Measurements from ENCODE around the gene FETUB.

The FETUB gene

GRCh38 chr3:186600896-186601295, 39.3 kb upstream of the FETUB start:
- FAIRE-seq = no peak

GRCh38 chr3:186603159-186603558, 37.0 kb upstream of the FETUB start:
- no peak for DNase-seq (ENCODE audit: insufficient read length)
- TF ChIP-seq POLR2AphosphoS5 (IDR thresholded peaks at IDR 0.05; ENCODE audit: low read depth, low read length) = no peak
- TF ChIP-seq TAF1 (IDR thresholded peaks at IDR 0.05; ENCODE audit: borderline replicate concordance, low read depth, low read length) = no peak
- no peak for TF ChIP-seq POLR2A (IDR thresholded peaks at IDR 0.05; ENCODE audit: low read depth, low read length)
- no peak for FAIRE-seq

More at GRCh38 chr3:186600896-186601295, 39.3 kb upstream of the FETUB start:
- TF ChIP-seq TAF1 (IDR thresholded peaks at IDR 0.05; ENCODE audit: borderline replicate concordance, low read depth, low read length) = no peak
- TF ChIP-seq POLR2AphosphoS5 (IDR thresholded peaks at IDR 0.05; ENCODE audit: low read depth, low read length) = no peak
- no peak for TF ChIP-seq POLR2A (IDR thresholded peaks at IDR 0.05; ENCODE audit: low read depth, low read length)
- DNase-seq (ENCODE audit: insufficient read length) = no peak

- FAIRE-seq (no peak), DNase-seq (ENCODE audit: insufficient read length) (no peak)
- no peak for TF ChIP-seq POLR2AphosphoS5 (IDR thresholded peaks at IDR 0.05; ENCODE audit: low read depth, low read length)
- TF ChIP-seq POLR2A (IDR thresholded peaks at IDR 0.05; ENCODE audit: low read depth, low read length) = no peak
- no peak for TF ChIP-seq TAF1 (IDR thresholded peaks at IDR 0.05; ENCODE audit: borderline replicate concordance, low read depth, low read length)
These were observed 35.1 kb upstream of the FETUB start for GRCh38 chr3:186605078-186605477.

GRCh38 chr3:186605561-186606545, 34.3 kb upstream of the FETUB start:
- DNase-seq (ENCODE audit: insufficient read length) (no peak), FAIRE-seq (no peak)
- no peak for TF ChIP-seq TAF1 (IDR thresholded peaks at IDR 0.05; ENCODE audit: borderline replicate concordance, low read depth, low read length)
- TF ChIP-seq POLR2AphosphoS5 (IDR thresholded peaks at IDR 0.05; ENCODE audit: low read depth, low read length) = no peak
- TF ChIP-seq POLR2A (IDR thresholded peaks at IDR 0.05; ENCODE audit: low read depth, low read length) = no peak

- FAIRE-seq = no peak
- no peak for DNase-seq (ENCODE audit: insufficient read length)
- TF ChIP-seq TAF1 (IDR thresholded peaks at IDR 0.05; ENCODE audit: borderline replicate concordance, low read depth, low read length) (no peak), POLR2AphosphoS5 (IDR thresholded peaks at IDR 0.05; ENCODE audit: low read depth, low read length) (no peak), POLR2A (IDR thresholded peaks at IDR 0.05; ENCODE audit: low read depth, low read length) (no peak)
These were observed 31.5 kb upstream of the FETUB start for GRCh38 chr3:186608624-186609215.

- TF ChIP-seq POLR2A (IDR thresholded peaks at IDR 0.05; ENCODE audit: low read depth, low read length) (no peak), POLR2AphosphoS5 (IDR thresholded peaks at IDR 0.05; ENCODE audit: low read depth, low read length) (no peak), TAF1 (IDR thresholded peaks at IDR 0.05; ENCODE audit: borderline replicate concordance, low read depth, low read length) (no peak)
- no peak for FAIRE-seq
- DNase-seq (ENCODE audit: insufficient read length) = no peak
These were observed 30.8 kb upstream of the FETUB start for GRCh38 chr3:186609247-186609868.

- no peak for FAIRE-seq
- TF ChIP-seq TAF1 (IDR thresholded peaks at IDR 0.05; ENCODE audit: borderline replicate concordance, low read depth, low read length) = no peak
- TF ChIP-seq POLR2AphosphoS5 (IDR thresholded peaks at IDR 0.05; ENCODE audit: low read depth, low read length) = no peak
- no peak for TF ChIP-seq POLR2A (IDR thresholded peaks at IDR 0.05; ENCODE audit: low read depth, low read length)
- no peak for DNase-seq (ENCODE audit: insufficient read length)
These were observed 28.1 kb upstream of the FETUB start for GRCh38 chr3:186612065-186612464.

- FAIRE-seq = no peak
- DNase-seq (ENCODE audit: insufficient read length) = no peak
- TF ChIP-seq TAF1 (IDR thresholded peaks at IDR 0.05; ENCODE audit: borderline replicate concordance, low read depth, low read length) (no peak), POLR2A (IDR thresholded peaks at IDR 0.05; ENCODE audit: low read depth, low read length) (no peak), POLR2AphosphoS5 (IDR thresholded peaks at IDR 0.05; ENCODE audit: low read depth, low read length) (no peak)
These were observed 27.2 kb upstream of the FETUB start, which contains the start of gene AHSG for GRCh38 chr3:186612721-186613636. AHSG (plus strand) TSS chr3:186613060; CDS start chr3:186613142, 82 bp downstream.

GRCh38 chr3:186613637-186614265, 26.4 kb upstream of the FETUB start:
- no peak for DNase-seq (ENCODE audit: insufficient read length)
- TF ChIP-seq POLR2A (IDR thresholded peaks at IDR 0.05; ENCODE audit: low read depth, low read length) (no peak), TAF1 (IDR thresholded peaks at IDR 0.05; ENCODE audit: borderline replicate concordance, low read depth, low read length) (no peak), POLR2AphosphoS5 (IDR thresholded peaks at IDR 0.05; ENCODE audit: low read depth, low read length) (no peak)
- no peak for FAIRE-seq

- no peak for TF ChIP-seq TAF1 (IDR thresholded peaks at IDR 0.05; ENCODE audit: borderline replicate concordance, low read depth, low read length)
- TF ChIP-seq POLR2A (IDR thresholded peaks at IDR 0.05; ENCODE audit: low read depth, low read length) = no peak
- no peak for TF ChIP-seq POLR2AphosphoS5 (IDR thresholded peaks at IDR 0.05; ENCODE audit: low read depth, low read length)
- no peak for DNase-seq (ENCODE audit: insufficient read length)
- no peak for FAIRE-seq
These were observed 26.0 kb upstream of the FETUB start for GRCh38 chr3:186614266-186614596.
